ENCODE measurements around the gene UXS1. TPM values are rescaled to one million over a fixed set of nuclear protein-coding genes. Genes with fewer than 3 reads are reported as not detected.
"Not testable (repeated sequence)": the region's sequence is repeated elsewhere in the genome, so short reads cannot be mapped to it uniquely, and the experiment has no call there.

The UXS1 gene
- total RNA-seq, 1 experiment from 2014 or later = 46.3 TPM

GRCh38 chr2:106235392-106235791 lies 41.3 kb upstream of the UXS1 start:
- H2BK5ac ChIP-seq (ENCODE audit: insufficient read length, low read length); H3K79me2 ChIP-seq (ENCODE audit: insufficient read depth, low read length): not testable (repeated sequence)

More at GRCh38 chr2:106235392-106235791, 41.3 kb upstream of the UXS1 start:
- H3K27ac Mint-ChIP-seq; H4K8ac ChIP-seq (replicated peaks; ENCODE audit: insufficient read length, low read depth, low read length); H3K9me3 ChIP-seq (ENCODE audit: control insufficient read depth, low read depth, low read length); H3K9ac ChIP-seq (ENCODE audit: extremely low read depth, insufficient read length, low read length); H3K27me3 ChIP-seq (ENCODE audit: insufficient read depth, low read length); H3K79me1 ChIP-seq (ENCODE audit: insufficient read depth, low read depth, low read length, poor library complexity, severe bottlenecking); H3K23ac ChIP-seq (ENCODE audit: insufficient read length, low read depth, low read length); H3K4me1 ChIP-seq (ENCODE audit: insufficient read depth, low read length); H2AFZ ChIP-seq (ENCODE audit: low read length); H4K20me1 ChIP-seq (ENCODE audit: control insufficient read depth, insufficient read depth, insufficient read length); H2BK12ac ChIP-seq (ENCODE audit: insufficient read length, low read depth, low read length); H4K91ac ChIP-seq (ENCODE audit: insufficient read length, low read depth, low read length); H3K23me2 ChIP-seq (ENCODE audit: insufficient read length, low read depth, low read length, poor library complexity, severe bottlenecking); DNase-seq; H3K18ac ChIP-seq (ENCODE audit: insufficient read length, low read depth, low read length); H3K4me1 Mint-ChIP-seq; H2BK20ac ChIP-seq (ENCODE audit: low read depth, low read length, poor library complexity, severe bottlenecking); H3K4ac ChIP-seq (ENCODE audit: low read depth, low read length); H2BK120ac ChIP-seq (ENCODE audit: low read depth, low read length, poor library complexity, severe bottlenecking); H3K4me2 ChIP-seq (ENCODE audit: insufficient read depth, insufficient read length, low read length); H4K5ac ChIP-seq (ENCODE audit: insufficient read length, low read depth, low read length); H3K27ac ChIP-seq (ENCODE audit: insufficient read length, low read depth, low read length); H3T11ph ChIP-seq (ENCODE audit: low read length); H3K56ac ChIP-seq (ENCODE audit: insufficient read length, low read depth, low read length); H3K14ac ChIP-seq (ENCODE audit: insufficient read depth, low read length); H3K27me3 Mint-ChIP-seq (ENCODE audit: low read depth); H2BK15ac ChIP-seq (ENCODE audit: low read depth, low read length); H2AK5ac ChIP-seq (ENCODE audit: insufficient read length, low read length); H3K4me3 Mint-ChIP-seq: not testable (repeated sequence)
- peaks cover 41 to 48% of the 10 kb centered on the region in 2 experiments for H3K9me3 Mint-ChIP-seq
- peaks cover 19 to 35% (median 28%) of the 10 kb centered on the region in 3 experiments for H3K36me3 Mint-ChIP-seq (ENCODE audit: insufficient read depth in 1 of 3, low read depth in 3 of 3)
- WGBS (ENCODE audit: extremely low coverage, insufficient read length, low lambda C conversion rate) = no CpG with 5 or more reads among the region's 4 CpGs
